ENCODE results near the gene NEK11. TPM values are rescaled to one million over a fixed set of nuclear protein-coding genes. Genes with fewer than 3 reads are reported as not detected.
"Not testable (repeated sequence)": the region's sequence is repeated elsewhere in the genome, so short reads cannot be mapped to it uniquely, and the experiment has no call there.

The NEK11 gene
- total and polyA plus RNA-seq, 12 donors: 5.2 to 19.8 (median 9.8) TPM

DNA sequence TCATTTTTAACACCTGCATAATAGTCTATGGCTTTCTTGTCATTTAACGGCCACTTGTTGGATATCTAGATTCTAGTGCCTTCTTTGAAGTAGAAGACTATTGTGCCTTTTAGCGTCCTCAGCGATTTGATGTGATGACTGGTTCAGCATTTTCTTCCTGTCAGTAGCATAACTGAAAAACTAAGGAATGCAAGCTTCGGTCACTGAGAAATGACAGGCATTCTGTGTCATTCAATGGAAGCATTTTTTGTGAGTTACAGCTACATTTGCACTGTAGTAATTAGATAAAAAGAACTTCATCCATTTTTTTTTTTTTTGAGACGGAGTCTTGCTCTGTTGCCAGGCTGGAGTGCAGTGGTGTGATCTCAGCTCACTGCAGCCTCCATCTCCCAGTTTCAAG lies 10.3 kb downstream of the NEK11 start:
- WGBS, 4 donors: 71 to 82% (median 82%) methylated on average over 5 of the region's 5 CpGs
- no peak overlapping the region for H3K4me3 ChIP-seq
- intact Hi-C loops (cut with DNase I): loop anchor here in 1 of 2 donors (10.0 kb wide), 1 partner anchor 328 kb away; no protein-coding TSS in a partner anchor

DNA sequence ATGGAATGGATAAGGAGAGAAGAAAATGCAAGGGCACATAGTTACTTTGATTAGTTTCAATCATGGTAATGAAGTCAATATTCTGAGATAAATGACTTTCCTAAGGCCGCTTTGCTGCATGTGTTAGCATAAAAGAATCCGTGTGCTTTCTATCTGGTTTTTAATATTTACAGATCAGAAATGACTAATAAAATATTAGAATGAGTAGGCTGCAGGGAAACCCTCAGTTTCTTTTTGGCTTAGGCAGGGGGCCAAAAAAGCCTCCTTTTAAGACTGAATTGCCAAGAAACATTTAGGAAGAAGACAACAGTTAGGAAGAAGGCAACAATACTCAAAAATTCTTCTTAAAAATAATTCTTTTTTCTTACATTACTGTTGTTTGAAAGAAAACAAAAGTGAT lies 11.6 kb downstream of the NEK11 start:
- DNase-seq: no peak
- no peak for TF ChIP-seq POLR2A (IDR thresholded peaks at IDR 0.05)
- TF ChIP-seq, protein P1, sequence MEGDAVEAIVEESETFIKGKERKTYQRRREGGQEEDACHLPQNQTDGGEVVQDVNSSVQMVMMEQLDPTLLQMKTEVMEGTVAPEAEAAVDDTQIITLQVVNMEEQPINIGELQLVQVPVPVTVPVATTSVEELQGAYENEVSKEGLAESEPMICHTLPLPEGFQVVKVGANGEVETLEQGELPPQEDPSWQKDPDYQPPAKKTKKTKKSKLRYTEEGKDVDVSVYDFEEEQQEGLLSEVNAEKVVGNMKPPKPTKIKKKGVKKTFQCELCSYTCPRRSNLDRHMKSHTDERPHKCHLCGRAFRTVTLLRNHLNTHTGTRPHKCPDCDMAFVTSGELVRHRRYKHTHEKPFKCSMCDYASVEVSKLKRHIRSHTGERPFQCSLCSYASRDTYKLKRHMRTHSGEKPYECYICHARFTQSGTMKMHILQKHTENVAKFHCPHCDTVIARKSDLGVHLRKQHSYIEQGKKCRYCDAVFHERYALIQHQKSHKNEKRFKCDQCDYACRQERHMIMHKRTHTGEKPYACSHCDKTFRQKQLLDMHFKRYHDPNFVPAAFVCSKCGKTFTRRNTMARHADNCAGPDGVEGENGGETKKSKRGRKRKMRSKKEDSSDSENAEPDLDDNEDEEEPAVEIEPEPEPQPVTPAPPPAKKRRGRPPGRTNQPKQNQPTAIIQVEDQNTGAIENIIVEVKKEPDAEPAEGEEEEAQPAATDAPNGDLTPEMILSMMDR (IDR thresholded peaks at IDR 0.05): no peak
- Histone ChIP-seq H3K36me3 (replicated peaks in 1 of 2) (no peaks in the 10 kb centered on the region), H3K27ac (no peak overlapping the region), H3K4me1 (replicated peaks in 1 of 2) (peaks cover 6 to 9% of the 10 kb centered on the region in 2 donors), H3K9me3 (replicated peaks in 1 of 3) (no peaks in the 10 kb centered on the region), H3K4me3 (no peak overlapping the region), H3K27me3 (no peaks in the 10 kb centered on the region)
- intact Hi-C loops (cut with DNase I): loop anchor here in 1 of 2 donors (10.0 kb wide), 1 partner anchor 326 kb away; no protein-coding TSS in a partner anchor
- 56 to 88% (median 86%) methylated on average over 2 of the region's 2 CpGs for WGBS, 4 donors

More for the DNA sequence above, 10.3 kb downstream of the NEK11 start:
- Histone ChIP-seq H3K27ac (no peak overlapping the region), H3K27me3 (no peaks in the 10 kb centered on the region), H3K4me1 (replicated peaks in 1 of 2) (peaks cover 6 to 9% of the 10 kb centered on the region in 2 donors), H3K36me3 (replicated peaks in 1 of 2) (no peaks in the 10 kb centered on the region), H3K9me3 (replicated peaks in 1 of 3) (no peaks in the 10 kb centered on the region)
- DNase-seq: no peak
- TF ChIP-seq POLR2A (IDR thresholded peaks at IDR 0.05): no peak
- TF ChIP-seq, protein P1 (IDR thresholded peaks at IDR 0.05): no peak

DNA sequence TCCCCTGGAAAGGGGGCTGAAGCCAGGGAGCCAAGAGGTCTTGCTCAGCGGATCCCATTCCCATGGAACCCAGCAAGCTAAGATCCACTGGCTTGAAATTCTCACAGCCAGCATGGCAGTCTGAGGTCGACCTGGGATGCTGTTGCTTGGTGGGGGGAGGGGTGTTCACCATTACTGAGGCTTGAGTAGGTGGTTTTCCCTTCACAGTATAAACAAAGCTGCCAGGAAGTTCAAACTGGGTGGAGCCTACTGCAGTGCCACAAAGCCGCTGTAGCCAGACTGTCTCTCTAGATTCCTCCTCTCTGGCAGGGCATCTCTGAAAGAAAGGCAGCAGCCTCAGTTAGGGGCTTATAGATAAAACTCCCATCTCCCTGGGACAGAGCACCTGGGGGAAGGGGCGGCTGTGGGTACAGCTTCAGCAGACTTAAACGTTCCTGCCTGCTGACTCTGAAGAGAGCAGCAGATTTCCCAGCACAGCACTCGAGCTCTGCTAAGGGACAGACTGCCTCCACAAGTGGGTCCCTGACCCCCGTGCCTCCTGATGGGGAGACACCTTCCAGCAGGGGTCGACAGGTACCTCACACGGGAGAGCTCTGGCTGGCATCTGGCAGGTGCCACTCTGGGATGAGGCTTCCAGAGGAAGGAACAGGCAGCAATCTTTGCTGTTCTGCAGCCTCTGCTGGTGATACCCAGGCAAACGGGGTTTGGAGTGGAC lies 15.8 kb downstream of the NEK11 start:
- H3K9me3 ChIP-seq (replicated peaks in 1 of 3); H3K27ac ChIP-seq; H3K27me3 ChIP-seq; intact Hi-C loops (cut with DNase I); DNase-seq; H3K4me1 ChIP-seq (replicated peaks in 1 of 2); H3K36me3 ChIP-seq (replicated peaks in 1 of 2); H3K4me3 ChIP-seq: not testable (repeated sequence)
- WGBS, 4 donors: 79 to 82% (median 81%) methylated on average over 8 to 10 of the region's 10 CpGs

DNA sequence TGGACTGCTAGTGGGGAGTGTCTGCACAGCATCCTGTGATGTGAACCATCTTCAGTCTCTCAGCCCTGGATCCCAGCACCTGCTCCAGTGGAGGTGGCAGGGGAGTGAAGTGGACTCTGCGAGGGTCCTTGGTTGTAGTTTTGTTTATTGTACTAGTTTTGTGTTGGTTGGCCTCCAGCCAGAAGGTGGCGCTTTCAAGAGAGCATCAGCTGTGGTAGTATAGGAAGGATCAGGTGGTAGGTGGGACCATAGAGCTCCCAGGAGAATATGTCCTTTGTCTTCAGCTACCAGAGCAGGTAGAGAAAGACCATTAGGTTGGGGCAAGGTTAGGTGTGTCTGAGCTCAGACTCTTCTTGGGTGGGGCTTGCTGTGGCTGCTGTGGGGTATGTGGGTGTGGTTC lies 20.9 kb downstream of the NEK11 start:
- Histone ChIP-seq H3K4me1 (replicated peaks in 1 of 2) (no peaks in the 10 kb centered on the region), H3K27me3 (no peaks in the 10 kb centered on the region), H3K9me3 (replicated peaks in 1 of 3) (no peaks in the 10 kb centered on the region), H3K4me3 (no peak overlapping the region), H3K27ac (no peak overlapping the region), H3K36me3 (replicated peaks in 1 of 2) (no peaks in the 10 kb centered on the region)
- no peak for DNase-seq
- intact Hi-C loops (cut with DNase I): no loop called here
- TF ChIP-seq, protein P1 (IDR thresholded peaks at IDR 0.05): no peak
- TF ChIP-seq POLR2A (IDR thresholded peaks at IDR 0.05): no peak
- 96 to 100% (median 98%) methylated on average over 2 of the region's 2 CpGs for WGBS, 4 donors

DNA sequence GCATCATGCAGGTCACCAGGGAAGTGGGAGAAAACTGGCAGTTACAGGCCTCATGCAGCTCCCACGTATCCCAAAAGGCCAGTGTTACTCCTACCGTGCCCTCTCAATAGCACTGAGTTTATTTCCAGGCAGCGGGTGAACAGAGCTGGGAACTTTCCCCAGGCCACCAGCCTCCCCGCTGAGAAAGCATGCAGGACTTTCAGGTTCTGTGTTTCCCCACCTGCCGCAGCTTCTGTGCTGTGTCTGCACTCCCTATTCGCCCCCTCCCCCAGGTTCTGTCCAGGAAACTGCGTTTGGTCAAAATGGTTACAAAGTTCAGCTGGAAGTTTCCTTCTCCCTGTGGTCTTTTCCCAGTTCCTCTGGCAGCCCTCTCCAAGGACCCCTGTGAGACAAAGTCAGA lies 21.4 kb downstream of the NEK11 start:
- Histone ChIP-seq H3K36me3 (replicated peaks in 1 of 2) (no peaks in the 10 kb centered on the region), H3K4me3 (no peak overlapping the region), H3K27ac (no peak overlapping the region), H3K9me3 (replicated peaks in 1 of 3) (no peaks in the 10 kb centered on the region), H3K27me3 (no peaks in the 10 kb centered on the region), H3K4me1 (replicated peaks in 1 of 2) (no peaks in the 10 kb centered on the region)
- no peak for TF ChIP-seq POLR2A (IDR thresholded peaks at IDR 0.05)
- TF ChIP-seq, protein P1 (IDR thresholded peaks at IDR 0.05): no peak
- intact Hi-C loops (cut with DNase I): no loop called here
- WGBS, 4 donors: 89 to 93% (median 92%) methylated on average over 5 to 7 of the region's 7 CpGs
- no peak for DNase-seq
